NK-92 treated with Interleukin-12 subunit alpha and Interleukin-12 subunit beta, amount 100 ng/mL, for 24 hours (cell line): ENCODE results near the gene PRSS8.
"Not testable (repeated sequence)": the region's sequence is repeated elsewhere in the genome, so short reads cannot be mapped to it uniquely, and the experiment has no call there.

Experiments
- DNase-seq: peaks from one replicate; lab custom pipeline; 2025; lab: John Stamatoyannopoulos, UW

PRSS8 gene

DNA sequence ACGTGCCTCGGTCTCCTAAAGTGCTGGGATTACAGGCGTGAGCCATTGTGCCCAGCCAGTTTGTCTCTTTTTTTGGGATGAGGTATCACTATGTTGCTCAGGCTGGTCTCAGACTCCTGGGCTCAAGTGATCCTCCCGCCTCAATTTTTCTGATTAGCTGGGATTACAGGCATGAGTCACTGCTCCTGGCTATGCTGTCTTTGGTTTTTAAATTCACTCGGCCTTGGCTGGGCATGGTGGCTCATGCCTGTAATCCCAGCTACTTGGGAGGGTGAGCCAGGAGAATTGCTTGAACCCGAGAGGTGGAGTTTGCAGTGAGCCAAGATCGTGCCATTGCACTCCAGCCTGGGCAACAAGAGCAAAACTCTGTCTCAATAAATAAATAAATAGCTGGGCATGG is 8.9 kb upstream of the PRSS8 start:
- not testable (repeated sequence) for DNase-seq

DNA sequence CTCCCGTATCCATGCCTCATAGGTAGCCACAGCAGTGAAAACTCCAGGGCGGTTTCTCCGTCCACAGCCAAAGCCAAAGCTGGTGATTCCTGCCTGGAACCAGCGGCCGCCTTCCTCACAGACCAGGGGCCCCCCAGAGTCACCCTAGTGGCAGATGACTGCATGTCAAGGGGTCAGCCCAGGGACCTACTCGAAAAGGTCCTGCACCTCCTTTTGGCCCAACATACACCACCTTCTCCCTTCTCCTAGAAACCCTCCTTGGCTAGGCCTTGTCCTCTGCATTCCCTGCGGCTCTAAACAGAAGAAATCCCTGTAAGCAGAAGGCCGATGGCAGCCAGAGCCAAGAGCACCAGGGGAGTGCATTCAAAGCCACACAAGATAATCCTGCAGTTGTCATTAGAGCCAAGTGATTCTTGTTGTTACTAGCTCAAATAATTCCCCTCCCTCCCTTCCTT is 8.2 kb upstream of the PRSS8 start:
- DNase-seq = no peak

DNA sequence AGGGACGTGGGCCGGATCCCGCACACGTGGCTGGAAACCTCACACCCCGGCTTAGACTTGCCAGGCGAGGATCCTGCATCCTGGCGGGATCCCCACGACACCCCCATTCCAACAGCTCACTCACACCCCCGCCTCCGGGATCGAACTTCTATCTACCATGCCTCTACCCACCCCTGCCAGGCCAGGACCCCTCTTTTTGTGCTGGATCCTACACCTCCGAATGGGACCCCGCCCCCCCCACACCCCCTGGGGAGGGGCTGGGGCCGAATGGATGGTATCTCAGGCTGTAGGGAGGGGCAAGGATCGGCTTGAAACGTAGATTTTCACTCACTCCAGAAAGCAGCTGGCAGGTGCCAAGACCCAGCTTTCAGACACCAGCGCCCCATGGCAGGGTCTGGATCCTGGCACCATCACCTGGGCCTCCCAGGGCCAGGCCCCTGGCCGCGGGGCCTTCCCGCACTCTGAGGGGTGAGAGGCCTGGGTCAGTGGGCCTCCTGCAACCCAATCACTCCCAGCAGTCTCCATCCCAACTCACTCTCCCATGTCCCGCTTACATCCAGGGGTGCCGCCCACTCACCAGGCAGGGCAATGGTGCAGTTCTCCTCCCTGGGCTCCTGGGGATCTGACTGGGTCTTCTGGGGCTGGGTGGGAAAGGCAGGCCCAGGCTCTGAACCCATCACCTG is 7.6 kb upstream of the PRSS8 start:
- no peak for DNase-seq

DNA sequence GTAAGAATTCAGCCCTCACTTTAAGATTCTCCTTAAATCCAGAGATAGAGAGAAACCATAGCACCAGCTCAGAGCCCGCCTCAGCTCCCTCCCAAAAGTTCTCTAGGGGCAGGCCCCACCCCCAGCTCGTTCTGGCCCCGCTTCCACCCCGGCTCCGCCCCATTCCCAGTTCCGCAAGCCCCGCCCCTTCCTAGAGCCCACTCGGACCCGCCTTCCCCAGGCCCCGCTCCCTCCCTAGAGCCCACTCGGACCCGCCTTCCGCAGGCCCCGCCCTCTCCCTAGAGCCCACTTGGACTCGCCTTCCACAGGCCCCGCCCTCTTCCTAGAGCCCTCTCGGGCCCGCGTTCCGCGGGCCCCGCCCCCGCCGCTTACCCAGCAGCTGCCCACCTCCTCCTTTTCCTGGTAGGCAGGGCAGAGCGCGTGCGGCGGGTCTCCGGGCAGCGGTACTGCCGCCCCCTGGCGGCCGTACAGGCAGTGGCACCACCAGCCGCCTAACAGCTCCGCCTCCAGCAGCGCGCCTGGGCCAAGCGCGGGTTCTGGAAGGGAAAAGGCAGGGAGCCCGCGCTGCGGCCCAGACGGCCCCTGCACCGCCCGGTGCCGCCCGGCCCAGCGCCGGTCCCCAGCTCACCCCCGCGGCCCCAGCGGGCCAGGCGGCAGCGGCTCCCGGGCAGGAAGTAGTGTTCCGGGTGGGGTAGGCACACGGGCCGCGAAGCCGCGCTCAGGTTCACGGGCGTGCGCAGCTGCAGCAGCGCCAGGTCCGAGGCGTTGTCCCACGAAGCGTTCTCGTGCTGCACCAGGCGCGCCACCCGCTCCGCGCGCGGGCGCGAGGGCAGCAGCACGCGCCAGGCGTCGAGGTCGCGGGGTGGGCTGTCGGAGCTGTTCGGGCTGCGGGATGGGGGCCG is 6.8 kb upstream of the PRSS8 start:
- DNase-seq = peak; percentile 98

DNA sequence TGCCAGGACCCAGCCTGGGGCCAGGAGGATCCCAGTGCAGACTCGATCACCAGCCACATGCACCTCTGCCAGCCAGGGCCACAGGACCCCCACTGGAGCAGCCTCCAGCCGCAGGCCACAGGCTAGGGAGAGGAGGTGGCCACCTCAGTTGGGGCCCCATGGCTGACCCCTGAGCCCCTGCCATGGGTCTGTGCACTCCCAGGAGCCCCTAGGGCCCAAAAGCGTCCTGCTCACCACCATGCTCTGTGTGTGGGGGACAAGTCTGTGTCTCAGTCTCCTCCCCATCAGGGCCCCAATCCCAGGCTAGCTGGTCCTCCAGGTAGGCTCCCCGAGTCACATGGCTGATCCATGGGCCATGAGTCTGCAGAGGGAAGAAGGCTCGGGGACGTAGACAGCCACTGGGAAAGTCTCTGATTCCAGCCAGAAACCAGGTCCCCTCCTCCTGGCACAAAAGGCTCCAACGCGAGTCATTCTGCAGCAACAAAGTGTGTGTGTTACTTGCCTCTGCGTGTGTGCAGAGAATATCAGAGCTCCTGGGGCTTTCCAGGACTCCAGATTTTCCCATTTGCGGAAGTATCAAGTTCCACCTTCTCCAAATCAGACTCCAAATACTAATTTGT is 6.1 kb upstream of the PRSS8 start:
- no peak for DNase-seq

DNA sequence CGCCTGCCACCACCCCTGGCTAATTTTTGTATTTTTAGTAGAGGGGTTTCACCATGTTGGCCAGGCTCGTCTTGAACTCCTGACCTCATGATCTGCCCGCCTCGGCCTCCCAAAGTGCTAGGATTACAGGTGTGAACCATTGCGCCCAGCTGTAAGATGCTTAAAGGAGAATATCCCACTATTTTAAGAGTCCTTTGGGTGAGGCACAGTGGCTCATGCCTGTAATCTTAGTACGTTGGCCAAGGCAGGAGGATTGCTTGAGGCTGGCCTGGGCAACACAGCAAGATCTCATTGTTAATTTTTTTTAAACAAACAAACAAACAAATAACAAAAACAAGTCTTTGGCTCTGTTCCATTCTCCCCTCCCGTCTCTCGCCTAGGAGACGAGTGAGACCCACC is 5.5 kb upstream of the PRSS8 start:
- not testable (repeated sequence) for DNase-seq

DNA sequence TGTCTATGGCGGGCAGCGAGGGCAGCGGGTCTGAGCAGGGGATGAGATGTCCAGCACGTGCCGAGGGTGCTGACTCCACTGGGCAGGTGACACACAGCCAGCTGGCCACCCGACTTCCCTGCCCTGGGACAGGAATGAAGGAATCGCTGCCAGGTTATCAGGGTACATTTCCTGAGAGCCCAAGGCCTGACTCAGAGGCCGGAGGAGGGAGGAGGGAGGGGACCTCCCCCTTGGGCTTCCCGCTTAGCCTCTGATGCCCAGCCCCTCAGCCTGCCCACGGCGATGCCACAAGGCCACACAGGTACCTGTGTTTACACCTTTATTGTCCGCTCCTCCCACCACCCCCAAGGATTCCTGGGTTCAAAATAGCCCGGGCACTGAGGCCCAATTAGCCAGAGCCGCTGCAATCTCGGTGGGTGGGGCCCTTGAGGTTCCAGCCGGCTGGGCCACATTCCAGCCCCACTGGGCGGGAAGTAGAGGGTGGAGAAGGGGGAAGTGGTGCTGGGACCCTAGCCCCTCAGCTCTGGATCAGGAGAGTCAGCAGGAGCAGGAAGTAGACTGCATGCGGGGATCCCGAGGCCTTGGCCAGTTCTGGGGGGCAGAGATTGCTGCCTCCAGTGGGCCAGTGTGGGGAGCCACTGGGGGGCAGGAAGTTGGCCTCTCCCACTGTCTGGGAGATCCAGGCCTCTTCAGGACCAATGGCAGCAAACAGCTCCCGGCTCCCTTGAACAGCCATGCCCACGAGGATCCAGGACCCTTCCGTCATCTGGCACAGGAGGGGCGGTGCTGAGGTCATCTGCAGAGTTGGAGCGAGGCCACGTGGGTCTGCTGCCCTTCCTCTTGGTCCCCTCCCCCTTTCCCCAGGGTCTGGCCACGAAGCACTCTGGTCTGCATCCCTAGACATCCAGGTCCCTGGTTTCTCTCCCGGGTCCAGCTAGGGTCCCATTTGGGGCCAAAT is 3.4 kb upstream of the PRSS8 start:
- no peak for DNase-seq

DNA sequence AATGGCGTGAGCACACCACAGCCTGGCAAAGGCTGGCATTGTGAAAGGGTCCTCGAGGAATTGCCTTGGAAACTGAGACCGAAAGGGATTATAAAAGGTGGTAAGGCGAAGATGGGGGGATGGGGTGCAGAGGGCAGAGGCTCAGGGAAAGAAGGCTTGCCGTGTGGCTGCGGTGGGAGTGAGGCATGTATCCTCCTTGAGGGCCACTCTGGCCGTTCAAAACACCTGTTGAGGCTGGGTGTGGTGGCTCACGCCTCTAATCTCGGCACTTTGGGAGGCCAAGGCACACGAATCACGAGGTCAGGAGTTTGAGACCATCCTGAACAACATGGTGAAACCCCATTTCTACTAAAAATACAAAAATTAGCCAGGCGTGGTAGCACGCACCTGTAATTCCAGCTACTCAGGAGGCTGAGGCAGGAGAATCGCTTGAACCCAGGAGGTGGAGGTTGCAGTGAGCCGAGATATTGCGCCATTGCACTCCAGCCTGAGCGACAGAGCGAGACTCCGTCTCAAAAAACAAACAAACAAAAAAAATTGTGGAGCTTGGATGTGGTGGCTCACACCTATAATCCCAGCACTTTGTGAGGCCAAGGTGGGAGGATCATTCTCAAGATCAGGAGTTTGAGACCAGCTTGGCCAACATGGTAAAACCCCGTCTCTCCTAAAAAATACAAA is 1.4 kb upstream of the PRSS8 start:
- not testable (repeated sequence) for DNase-seq

DNA sequence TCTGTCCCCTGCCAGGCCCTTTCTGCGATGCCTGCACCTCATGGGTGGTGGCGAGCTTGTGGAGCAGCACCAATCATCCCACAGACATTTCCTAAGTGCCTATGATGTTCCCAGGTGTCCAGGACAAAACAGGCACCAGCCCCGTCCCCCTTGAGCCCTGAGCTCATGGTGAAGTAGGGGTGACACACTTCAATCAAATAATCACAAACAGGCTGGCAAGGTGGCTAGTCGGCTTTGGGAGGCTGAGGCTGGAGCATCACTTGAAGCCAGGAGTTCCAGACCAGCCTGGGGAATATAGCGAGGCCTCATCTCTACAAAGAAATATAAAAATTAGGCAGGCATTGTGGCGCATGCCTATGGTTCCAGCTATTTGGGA is 748 bp upstream of the PRSS8 start:
- no peak for DNase-seq

DNA sequence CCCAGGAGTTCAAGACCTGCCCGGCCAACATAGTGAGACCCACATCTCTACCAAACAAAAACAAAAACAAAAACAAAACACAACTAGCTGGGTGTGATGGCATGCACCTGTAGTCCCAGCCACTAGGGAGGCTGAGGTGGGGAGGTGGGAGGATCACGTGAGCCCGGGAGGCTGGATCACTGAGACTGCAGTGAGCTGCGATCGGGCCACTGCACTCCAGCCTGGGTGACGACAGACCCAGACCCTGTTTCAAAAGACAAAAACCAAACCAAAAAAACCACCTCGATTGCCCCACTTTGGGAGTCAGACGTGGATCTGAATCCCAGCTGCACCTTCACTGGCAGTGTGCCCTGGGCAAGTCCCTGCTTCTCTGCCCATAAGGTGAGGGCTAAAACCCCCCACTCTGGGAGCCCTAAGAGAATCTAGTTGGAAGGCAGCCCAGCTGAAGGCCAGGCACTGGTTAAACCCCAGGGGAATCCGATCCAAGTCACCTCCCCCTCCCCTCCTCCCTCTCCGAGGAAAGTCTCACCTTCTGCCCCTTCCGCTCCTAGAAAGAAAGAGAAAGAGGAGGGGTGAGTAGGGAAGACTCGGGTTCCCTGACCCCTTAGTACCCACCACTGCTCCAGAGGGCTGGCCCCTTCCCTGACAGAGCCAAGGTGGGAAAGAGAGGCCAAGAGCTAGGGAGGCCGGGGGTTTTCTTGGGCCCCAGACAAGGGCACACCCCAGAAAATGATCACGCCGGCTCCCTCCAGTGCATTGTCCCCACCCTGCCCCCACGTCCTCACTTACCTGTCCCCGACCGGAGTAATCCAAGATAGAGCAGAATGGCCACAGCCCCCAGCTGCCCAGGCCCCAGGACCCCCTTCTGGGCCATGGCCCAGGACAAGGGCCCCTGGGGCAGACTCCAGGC is 647 bp downstream of the PRSS8 start:
- DNase-seq = no peak

DNA sequence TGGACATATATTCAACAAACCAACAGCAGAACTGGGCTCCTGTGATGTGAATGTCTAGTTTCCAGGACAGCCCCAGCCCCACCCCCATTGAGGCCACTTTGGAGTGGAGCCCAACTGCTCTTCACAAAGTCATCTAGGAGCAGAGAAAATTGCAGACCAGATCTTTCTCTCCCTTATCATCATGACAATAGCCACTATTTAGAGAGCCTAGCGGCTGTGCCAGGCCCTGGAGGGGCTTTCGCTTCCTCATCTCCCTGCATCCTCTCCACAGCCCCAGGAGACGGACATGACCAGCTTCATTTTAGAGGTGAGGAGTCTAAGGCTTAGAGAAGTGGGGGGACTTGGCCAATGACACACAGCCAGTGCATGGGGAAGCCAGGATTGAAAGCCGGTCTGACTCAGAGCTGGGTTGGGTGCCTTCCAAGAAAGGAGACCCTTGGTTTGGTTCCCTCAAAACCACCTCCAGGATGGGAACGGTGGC is 1.4 kb downstream of the PRSS8 start:
- DNase-seq = no peak

DNA sequence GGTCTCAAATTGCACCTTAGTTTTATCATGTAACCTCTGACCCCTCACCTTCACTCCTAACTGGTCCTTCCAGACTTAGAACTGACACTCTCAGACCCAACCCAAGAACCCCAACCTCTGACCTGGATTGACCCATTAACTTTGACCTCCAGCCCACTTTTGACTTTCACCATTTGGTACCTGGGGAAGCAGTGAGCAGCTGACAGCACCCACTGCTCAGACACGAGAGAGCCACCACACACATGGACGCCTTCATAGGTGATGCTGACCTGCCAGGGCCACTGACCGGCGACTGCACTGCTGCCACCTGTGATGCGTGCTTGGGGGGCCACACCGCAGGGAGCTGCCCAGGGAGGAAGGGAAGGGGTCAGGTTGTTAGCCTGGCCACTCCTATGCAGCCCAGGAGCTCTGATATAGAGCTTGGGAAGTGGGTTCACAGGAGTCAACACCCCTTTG is 2.5 kb downstream of the PRSS8 start:
- no peak for DNase-seq

DNA sequence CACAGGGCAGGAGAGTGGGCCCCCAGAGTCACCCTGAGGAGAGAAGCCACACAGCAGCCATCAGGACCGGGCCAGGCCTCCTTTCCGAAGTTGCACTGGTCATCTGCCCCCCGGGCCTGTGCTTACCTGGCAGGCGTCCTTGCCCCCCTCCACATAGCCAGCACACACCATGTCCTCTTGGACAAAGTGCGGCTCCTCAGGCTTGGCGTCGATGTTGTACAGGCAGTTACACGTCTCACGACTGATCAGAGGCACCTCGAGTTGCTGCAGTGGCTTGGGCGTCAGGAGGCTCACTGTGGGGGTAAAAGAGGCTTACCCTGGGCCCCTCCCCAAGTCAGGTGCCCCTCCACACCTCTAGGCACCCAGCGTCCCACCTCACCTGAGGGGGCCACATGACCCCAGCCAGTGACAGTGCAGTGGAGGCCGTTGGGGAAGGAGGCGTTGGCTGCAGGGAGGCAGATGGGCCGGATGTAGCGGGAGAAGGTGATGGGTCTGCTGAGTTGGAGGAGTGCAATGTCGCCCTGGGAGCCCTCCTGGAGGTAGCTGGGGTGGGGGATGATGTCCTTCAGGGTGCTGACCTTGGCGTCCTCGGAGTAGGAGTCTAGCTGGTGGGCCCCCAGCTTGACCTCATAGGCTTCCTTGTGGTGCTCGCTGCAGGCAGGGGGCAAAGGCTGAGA is 3.1 kb downstream of the PRSS8 start:
- DNase-seq = no peak

DNA sequence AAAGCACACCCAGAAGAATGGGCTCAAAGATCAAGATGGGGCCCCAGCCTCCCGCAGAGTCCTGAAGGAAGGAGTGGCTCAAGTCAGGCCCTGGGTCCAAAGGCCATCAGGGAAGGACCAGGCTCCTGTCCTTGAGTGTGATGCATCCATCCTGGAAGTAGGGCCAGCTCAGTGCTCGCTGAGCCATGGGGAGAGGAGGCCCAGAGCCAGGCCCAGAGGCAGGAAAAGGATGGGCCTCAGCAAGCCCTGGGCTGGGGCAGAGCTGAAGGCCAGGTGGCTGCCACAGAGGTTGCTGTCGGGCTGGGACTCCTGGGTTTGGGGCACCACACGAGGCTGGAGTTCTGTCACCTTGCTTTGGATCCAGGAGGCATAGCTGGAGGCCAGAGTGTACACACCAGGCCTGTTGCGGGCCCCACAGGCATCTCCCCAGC is 3.7 kb downstream of the PRSS8 start:
- DNase-seq = no peak

DNA sequence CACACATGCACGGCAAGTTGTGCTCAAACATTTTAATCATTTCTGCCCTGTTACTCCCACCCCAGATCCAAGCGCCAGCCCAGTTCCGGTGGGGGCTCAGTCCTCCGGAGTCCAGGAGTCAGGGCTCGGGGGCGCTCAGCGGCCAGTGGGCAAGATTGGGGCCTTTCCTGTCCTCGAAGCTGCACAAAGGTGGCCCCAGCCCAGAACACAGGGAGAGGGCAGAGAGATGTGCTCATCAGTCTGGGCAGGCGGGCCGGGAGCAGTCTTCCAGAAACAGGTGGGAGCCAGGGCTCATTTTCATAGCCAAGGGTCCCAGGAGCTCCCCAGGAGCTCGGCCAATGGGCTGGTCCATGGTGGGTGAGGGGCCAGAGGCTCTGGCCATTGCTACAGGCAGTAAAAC is 4.1 kb downstream of the PRSS8 start:
- DNase-seq = no peak

DNA sequence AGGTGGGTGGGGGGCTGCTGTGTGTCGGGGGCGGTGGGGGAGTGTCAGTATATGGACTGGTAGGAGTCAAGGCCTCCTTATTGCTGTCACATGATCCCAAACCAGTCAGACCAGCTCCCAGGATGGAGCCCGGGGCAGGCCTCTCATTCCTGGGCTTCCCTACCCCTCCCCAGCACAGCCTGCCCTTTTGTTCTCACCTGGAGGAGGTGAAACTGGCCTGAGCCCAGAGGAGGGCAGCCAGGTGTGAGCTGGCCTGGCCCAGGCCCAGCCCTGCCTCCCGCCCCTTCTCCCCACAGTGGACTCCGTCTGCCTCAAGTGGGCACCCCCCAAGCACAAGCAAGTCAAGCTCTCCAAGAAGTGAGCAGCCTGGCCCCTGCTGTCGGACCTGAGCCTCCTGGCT is 4.6 kb downstream of the PRSS8 start:
- no peak for DNase-seq

DNA sequence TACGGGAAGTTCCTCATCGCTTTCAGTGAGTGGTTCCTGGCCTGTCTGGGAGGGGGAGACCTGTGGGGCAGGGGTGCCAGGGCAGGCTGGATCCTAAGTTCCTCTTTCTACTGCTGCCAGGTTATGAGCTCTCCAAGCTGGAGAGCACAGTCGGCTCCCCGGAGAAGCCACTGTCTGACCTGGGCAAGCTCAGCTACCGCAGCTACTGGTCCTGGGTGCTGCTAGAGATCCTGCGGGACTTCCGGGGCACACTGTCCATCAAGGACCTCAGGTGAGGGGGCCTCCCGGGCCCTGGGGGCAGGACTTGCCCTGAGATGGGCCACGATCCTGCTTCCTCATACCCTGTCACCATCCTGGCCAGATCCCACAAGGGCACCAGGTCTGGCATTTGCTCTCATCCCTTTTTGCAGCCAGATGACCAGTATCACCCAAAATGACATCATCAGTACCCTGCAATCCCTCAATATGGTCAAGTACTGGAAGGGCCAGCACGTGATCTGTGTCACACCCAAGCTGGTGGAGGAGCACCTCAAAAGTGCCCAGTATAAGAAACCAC is 5.1 kb downstream of the PRSS8 start:
- no peak for DNase-seq

DNA sequence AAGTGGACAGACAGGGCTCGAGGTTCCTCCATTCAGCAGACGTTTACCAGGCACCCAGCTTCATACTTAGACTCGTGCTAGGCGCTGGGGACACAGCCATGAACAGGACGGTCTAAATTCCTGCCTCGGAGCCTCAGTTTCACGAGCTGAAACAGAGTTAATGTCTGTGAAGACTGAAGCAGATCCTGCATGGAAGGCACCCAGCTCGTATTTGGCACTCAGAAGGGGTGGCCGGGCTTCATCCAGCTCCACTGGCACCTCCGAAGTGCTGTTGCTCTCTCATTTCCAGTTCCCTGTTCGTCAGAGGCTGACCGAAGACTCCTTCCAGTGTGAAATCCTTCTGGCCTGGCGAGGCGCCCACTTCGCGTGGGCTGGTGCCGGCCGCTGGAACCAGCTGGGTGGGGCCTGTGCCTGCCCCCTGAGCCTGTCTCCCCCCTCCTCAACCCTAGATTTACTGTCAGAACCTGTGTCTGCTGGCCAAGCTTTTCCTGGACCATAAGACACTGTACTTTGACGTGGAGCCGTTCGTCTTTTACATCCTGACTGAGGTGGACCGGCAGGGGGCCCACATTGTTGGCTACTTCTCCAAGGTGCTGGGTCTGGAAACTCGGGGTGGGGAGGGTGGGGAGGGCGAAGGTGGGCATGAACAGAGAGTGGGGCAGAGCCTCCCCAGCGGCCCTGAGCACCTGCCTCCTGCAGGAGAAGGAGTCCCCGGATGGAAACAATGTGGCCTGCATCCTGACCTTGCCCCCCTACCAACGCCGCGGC is 5.8 kb downstream of the PRSS8 start:
- no peak for DNase-seq
